SU-DHL-6 (cell line): ENCODE measurements around the gene CNPPD1.
"Not testable (repeated sequence)": the region's sequence is repeated elsewhere in the genome, so short reads cannot be mapped to it uniquely, and the experiment has no call there.

Source experiments
- CTCF ChIP-seq: fragments of 200-600 bp; sonication (generic); IDR thresholded peaks from one replicate; pipeline ENCODE4 v1.5.1; 2017; ENCODE audit warnings: antibody characterized with exemption, mild to moderate bottlenecking, low read length, moderate library complexity; ENCODE audit not compliant: insufficient read depth, poor library complexity, severe bottlenecking
- EZH2phosphoT487 ChIP-seq: fragments of 200-600 bp; sonication (generic), shearing (Covaris generic); conservative IDR thresholded peaks from 2 replicates; pipeline ENCODE4 v1.6.1; 2018; ENCODE audit warnings: mild to moderate bottlenecking, antibody characterized with exemption, low read length, moderate library complexity, mixed read lengths

- TF ChIP-seq CTCF, EZH2phosphoT487: not testable (repeated sequence)
These were observed 24.0 kb upstream of the CNPPD1 start for GRCh38 chr2:219200502-219201326.
